GM21737 (cell line): Measurements from ENCODE around the gene AK4.
"Not testable (repeated sequence)": the region's sequence is repeated elsewhere in the genome, so short reads cannot be mapped to it uniquely, and the experiment has no call there.

Experiments used
- ATAC-seq: cut with Tn5 transposase; IDR thresholded peaks from one replicate; pipeline ENCODE4 v1.9.1; 2021; ENCODE audit warnings: mild to moderate bottlenecking, moderate library complexity; ENCODE audit not compliant: unreplicated experiment

AK4 gene

GRCh38 chr1:65148178-65148547, at the start of gene AK4:
Gene AK4, plus strand, starts transcription at chr1:65148203. Its CDS starts 205 bp downstream, at chr1:65148408.
- peak; percentile 18 for ATAC-seq

- no peak for ATAC-seq
Observed at GRCh38 chr1:65103807-65104206, 44.2 kb upstream of the AK4 start.

- no peak for ATAC-seq
Observed at GRCh38 chr1:65104854-65105534, 43.0 kb upstream of the AK4 start.

GRCh38 chr1:65105596-65105995, 42.4 kb upstream of the AK4 start:
- ATAC-seq, result no peak

GRCh38 chr1:65108025-65108642, 39.9 kb upstream of the AK4 start:
- no peak for ATAC-seq

- ATAC-seq, result no peak
Observed at GRCh38 chr1:65109487-65109886, 38.5 kb upstream of the AK4 start.

GRCh38 chr1:65112811-65113210, 35.2 kb upstream of the AK4 start:
- no peak for ATAC-seq

GRCh38 chr1:65113298-65113697, 34.7 kb upstream of the AK4 start:
- ATAC-seq, result no peak

- no peak for ATAC-seq
Observed at GRCh38 chr1:65114322-65114721, 33.7 kb upstream of the AK4 start.

- no peak for ATAC-seq
Observed at GRCh38 chr1:65119951-65120350, 28.1 kb upstream of the AK4 start.

- not testable (repeated sequence) for ATAC-seq
Observed at GRCh38 chr1:65129104-65129503, 18.9 kb upstream of the AK4 start.

GRCh38 chr1:65138524-65138923, 9.5 kb upstream of the AK4 start:
- no peak for ATAC-seq

GRCh38 chr1:65139793-65140192, 8.2 kb upstream of the AK4 start:
- not testable (repeated sequence) for ATAC-seq

GRCh38 chr1:65141394-65141793, 6.6 kb upstream of the AK4 start:
- ATAC-seq, result no peak

GRCh38 chr1:65141918-65142317, 6.1 kb upstream of the AK4 start:
- ATAC-seq, result no peak

- ATAC-seq, result not testable (repeated sequence)
Observed at GRCh38 chr1:65143112-65143658, 4.8 kb upstream of the AK4 start.

GRCh38 chr1:65146908-65147423, 1.0 kb upstream of the AK4 start:
- ATAC-seq, result no peak

GRCh38 chr1:65147424-65148177, 402 bp upstream of the AK4 start:
- peak; percentile 54 for ATAC-seq

GRCh38 chr1:65148548-65149350, 746 bp downstream of the AK4 start:
- ATAC-seq, result peak; percentile 67

GRCh38 chr1:65149351-65150107, 1.5 kb downstream of the AK4 start:
- peak; percentile 0 for ATAC-seq
